Measurements from ENCODE around the gene ATAD3B. TPM values are rescaled to one million over a fixed set of nuclear protein-coding genes. Genes with fewer than 3 reads are reported as not detected.

ATAD3B gene
- total RNA-seq, 1 experiment from 2014 or later = 33.8 TPM

- Histone ChIP-seq H3K27ac (no peak overlapping the region), H3K27me3 (replicated peaks) (no peaks in the 10 kb centered on the region), H3K4me3 (no peak overlapping the region), H3K36me3 (peaks cover 57% of the 10 kb centered on the region), H3K9me3 (replicated peaks) (no peaks in the 10 kb centered on the region), H3K4me1 (replicated peaks) (no peaks in the 10 kb centered on the region)
- DNase-seq (ENCODE audit: low read depth in 1 of 2, low spot score in 2 of 2) = no peak
These were observed 73.0 kb downstream of the ATAD3B start for GRCh38 chr1:1544544-1544943.

Other genes starting within 250 kb of the ATAD3B start
- 154 and 156 TPM in 2 replicates for gene SDF4, start 239.8 kb upstream of the ATAD3B start, total RNA-seq (2014; rRNA removed; shearing (Covaris generic))
- 50.1 and 51.3 TPM in 2 replicates for gene B3GALT6, start 239.5 kb upstream of the ATAD3B start, total RNA-seq (2014; rRNA removed; shearing (Covaris generic))
- gene C1QTNF12, start 225.0 kb upstream of the ATAD3B start, total RNA-seq (2014; rRNA removed; shearing (Covaris generic)) = 0.25 and 1.8 TPM in 2 replicates
- 92.1 and 96.6 TPM in 2 replicates for gene UBE2J2, start 197.9 kb upstream of the ATAD3B start, total RNA-seq (2014; rRNA removed; shearing (Covaris generic))
- gene SCNN1D, start 191.3 kb upstream of the ATAD3B start, total RNA-seq (2014; rRNA removed; shearing (Covaris generic)) = 0.53 and 1.5 TPM in 2 replicates
- gene ACAP3, start 163.8 kb upstream of the ATAD3B start, total RNA-seq (2014; rRNA removed; shearing (Covaris generic)) = 41.1 and 44.8 TPM in 2 replicates
- gene PUSL1, start 163.2 kb upstream of the ATAD3B start, total RNA-seq (2014; rRNA removed; shearing (Covaris generic)) = 27.3 and 35.1 TPM in 2 replicates
- gene INTS11, start 147.1 kb upstream of the ATAD3B start, total RNA-seq (2014; rRNA removed; shearing (Covaris generic)) = 66.7 and 81.0 TPM in 2 replicates
- 29.4 and 39.2 TPM in 2 replicates for gene CPTP, start 147.0 kb upstream of the ATAD3B start, total RNA-seq (2014; rRNA removed; shearing (Covaris generic))
- 0.03 and 0.16 TPM in 2 replicates for gene TAS1R3, start 140.5 kb upstream of the ATAD3B start, total RNA-seq (2014; rRNA removed; shearing (Covaris generic))
- gene DVL1, start 122.3 kb upstream of the ATAD3B start, total RNA-seq (2014; rRNA removed; shearing (Covaris generic)) = 85.2 and 95.9 TPM in 2 replicates
- gene MXRA8, start 113.2 kb upstream of the ATAD3B start, total RNA-seq (2014; rRNA removed; shearing (Covaris generic)) = 192 and 224 TPM in 2 replicates
- gene AURKAIP1, start 96.6 kb upstream of the ATAD3B start, total RNA-seq (2014; rRNA removed; shearing (Covaris generic)) = 180 and 360 TPM in 2 replicates
- 69.4 and 79.0 TPM in 2 replicates for gene CCNL2, start 72.4 kb upstream of the ATAD3B start, total RNA-seq (2014; rRNA removed; shearing (Covaris generic))
- 184 and 203 TPM in 2 replicates for gene MRPL20, start 64.5 kb upstream of the ATAD3B start, total RNA-seq (2014; rRNA removed; shearing (Covaris generic))
- not detected in 2 replicates for gene ANKRD65, start 50.5 kb upstream of the ATAD3B start, total RNA-seq (2014; rRNA removed; shearing (Covaris generic))
- gene VWA1, start 36.1 kb upstream of the ATAD3B start, total RNA-seq (2014; rRNA removed; shearing (Covaris generic)) = 0.31 and 1.0 TPM in 2 replicates
- gene ATAD3C, start 22.1 kb upstream of the ATAD3B start, total RNA-seq (2014; rRNA removed; shearing (Covaris generic)) = not detected in 2 replicates
- 32.7 and 51.6 TPM in 2 replicates for gene ATAD3A, start 40.4 kb downstream of the ATAD3B start, total RNA-seq (2014; rRNA removed; shearing (Covaris generic))
- 0.31 and 0.47 TPM in 2 replicates for gene TMEM240, start 68.9 kb downstream of the ATAD3B start, total RNA-seq (2014; rRNA removed; shearing (Covaris generic))
- gene SSU72, start 103.1 kb downstream of the ATAD3B start, total RNA-seq (2014; rRNA removed; shearing (Covaris generic)) = 57.2 and 58.6 TPM in 2 replicates
- 0.50 and 0.76 TPM in 2 replicates for gene FNDC10, start 128.4 kb downstream of the ATAD3B start, total RNA-seq (2014; rRNA removed; shearing (Covaris generic))
- 34.4 and 44.8 TPM in 2 replicates for gene MIB2, start 143.7 kb downstream of the ATAD3B start, total RNA-seq (2014; rRNA removed; shearing (Covaris generic))
- 0.79 and 4.6 TPM in 2 replicates for gene MMP23B, start 160.4 kb downstream of the ATAD3B start, total RNA-seq (2014; rRNA removed; shearing (Covaris generic))
- gene CDK11B, start 187.2 kb downstream of the ATAD3B start, total RNA-seq (2014; rRNA removed; shearing (Covaris generic)) = 14.8 and 23.8 TPM in 2 replicates
- gene SLC35E2B, start 221.0 kb downstream of the ATAD3B start, total RNA-seq (2014; rRNA removed; shearing (Covaris generic)) = 8.9 and 13.1 TPM in 2 replicates